D721Med (cell line): Measurements from ENCODE around the gene PRLHR.

Experiments used
- DNase-seq: peaks from one replicate; pipeline ENCODE4 v3.0.0; 2011; ENCODE audit warnings: low spot score; ENCODE audit not compliant: insufficient read length
- FAIRE-seq: peaks from 2 replicates; lab custom pipeline; 2011; peaks lifted over from hg19 to GRCh38; lab: Jason Lieb, UNC
- CTCF ChIP-seq: IDR thresholded peaks from 2 replicates; pipeline ENCODE4 v1.5.1; 2012; ENCODE audit warnings: mild to moderate bottlenecking, control low read depth; ENCODE audit not compliant: insufficient read depth; ENCODE audit errors: missing control alignments

The PRLHR gene

GRCh38 chr10:118564652-118565051 lies 30.8 kb downstream of the PRLHR start:
- FAIRE-seq, result no peak
- no peak for DNase-seq
- TF ChIP-seq CTCF, result peak; percentile 22

GRCh38 chr10:118564114-118564513 lies 31.3 kb downstream of the PRLHR start:
- TF ChIP-seq CTCF, result no peak
- FAIRE-seq, result no peak

GRCh38 chr10:118563373-118563890 lies 32.0 kb downstream of the PRLHR start:
- DNase-seq (no peak), FAIRE-seq (no peak)
- no peak for TF ChIP-seq CTCF

More at GRCh38 chr10:118564114-118564513, 31.3 kb downstream of the PRLHR start:
- no peak for DNase-seq

- DNase-seq (no peak), FAIRE-seq (no peak)
Measured at GRCh38 chr10:118562851-118563250, 32.6 kb downstream of the PRLHR start.

GRCh38 chr10:118557946-118558345 lies 37.5 kb downstream of the PRLHR start:
- no peak for FAIRE-seq
- no peak for DNase-seq
- TF ChIP-seq CTCF, result no peak

More at GRCh38 chr10:118562851-118563250, 32.6 kb downstream of the PRLHR start:
- TF ChIP-seq CTCF, result no peak

GRCh38 chr10:118551535-118552100 lies 43.8 kb downstream of the PRLHR start:
- FAIRE-seq (no peak), DNase-seq (no peak)
- TF ChIP-seq CTCF, result no peak

GRCh38 chr10:118547282-118547681 lies 48.2 kb downstream of the PRLHR start:
- no peak for TF ChIP-seq CTCF
- FAIRE-seq (no peak), DNase-seq (no peak)
